ENCODE data around the gene COMMD1.
"Not testable (repeated sequence)": the region's sequence is repeated elsewhere in the genome, so short reads cannot be mapped to it uniquely, and the experiment has no call there.

The COMMD1 gene

GRCh38 chr2:61905372-61906185 lies at the start of gene COMMD1:
COMMD1 (plus strand) TSS chr2:61905674; CDS start chr2:61905679, 5 bp downstream.
- DNase-seq (ENCODE audit: low spot score), result peak; percentile 82

- no peak for DNase-seq (ENCODE audit: low spot score)
These were observed 48.2 kb upstream of the COMMD1 start for GRCh38 chr2:61857224-61857623.

DNA sequence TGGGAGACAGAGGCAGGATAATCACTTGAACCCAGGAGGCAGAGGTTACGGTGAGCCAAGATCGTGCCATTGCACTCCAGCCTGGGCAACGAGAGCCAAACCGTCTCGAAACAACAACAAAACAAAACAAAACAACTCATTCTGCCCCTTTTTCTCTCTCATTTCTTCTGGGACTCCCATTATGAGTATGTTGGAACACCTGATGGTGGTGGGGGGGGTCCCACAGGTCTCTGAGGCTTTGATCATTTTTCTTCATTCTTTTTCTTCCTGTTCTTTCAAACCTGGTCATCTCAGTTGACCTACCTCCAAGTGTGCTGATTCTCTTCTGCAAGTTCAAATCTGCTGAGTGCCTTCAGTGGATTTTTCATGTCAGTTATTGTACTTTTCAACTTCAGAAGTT lies 43.4 kb upstream of the COMMD1 start:
- no peak for DNase-seq (ENCODE audit: low spot score)

- not testable (repeated sequence) for DNase-seq (ENCODE audit: low spot score)
These were observed 38.9 kb upstream of the COMMD1 start for GRCh38 chr2:61866482-61867089.

GRCh38 chr2:61876400-61876799 lies 29.1 kb upstream of the COMMD1 start:
- DNase-seq (ENCODE audit: low spot score), result no peak

DNA sequence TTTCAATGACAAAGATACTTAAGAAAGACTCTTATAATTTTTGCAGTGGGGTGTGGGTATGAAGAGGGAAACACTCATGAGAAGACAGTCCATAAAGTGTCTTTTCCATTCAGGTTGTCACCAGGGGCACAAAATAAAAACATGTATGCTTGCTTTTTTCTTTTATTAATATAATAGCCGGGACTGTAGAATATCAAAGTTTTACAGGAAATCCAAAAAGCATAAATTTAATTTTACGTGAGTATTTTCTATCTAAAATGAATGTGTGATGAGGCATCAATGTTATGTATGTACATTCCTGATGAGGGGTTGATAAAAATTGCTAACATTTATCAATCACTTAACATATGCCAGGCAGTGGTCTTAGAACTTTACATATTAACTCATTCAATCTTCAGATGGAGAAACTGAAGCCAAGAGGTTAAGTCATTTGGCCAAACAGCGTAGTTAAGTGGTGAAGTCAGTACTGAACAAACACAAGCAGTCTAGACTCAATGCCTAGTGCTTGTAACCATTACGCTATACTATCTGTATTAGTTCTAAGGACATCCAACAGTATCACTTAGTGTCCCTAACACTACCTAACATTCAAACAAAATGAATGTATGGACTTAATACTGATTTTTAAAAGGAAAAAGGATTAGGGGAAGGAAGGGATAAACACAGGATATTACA lies 27.8 kb upstream of the COMMD1 start:
- no peak for DNase-seq (ENCODE audit: low spot score)

DNA sequence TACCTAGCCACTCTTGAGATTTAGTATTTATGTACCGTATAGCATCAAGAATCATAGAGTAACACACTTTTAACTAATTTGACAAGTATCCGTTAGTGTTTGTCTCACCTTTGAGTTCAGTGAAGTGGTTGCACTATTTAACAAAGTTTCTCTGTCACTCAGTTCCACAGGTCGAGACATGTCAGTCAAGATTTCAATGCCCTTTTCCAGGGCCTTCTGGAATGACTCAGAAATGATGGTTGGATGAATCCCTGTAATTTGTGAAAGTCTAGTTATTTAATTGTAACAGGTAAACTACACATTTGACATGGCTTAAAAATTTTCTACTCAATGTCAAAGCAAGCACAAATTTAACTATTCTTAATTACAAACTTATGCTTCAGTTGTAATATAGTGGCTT lies 26.7 kb upstream of the COMMD1 start:
- no peak for DNase-seq (ENCODE audit: low spot score)

DNA sequence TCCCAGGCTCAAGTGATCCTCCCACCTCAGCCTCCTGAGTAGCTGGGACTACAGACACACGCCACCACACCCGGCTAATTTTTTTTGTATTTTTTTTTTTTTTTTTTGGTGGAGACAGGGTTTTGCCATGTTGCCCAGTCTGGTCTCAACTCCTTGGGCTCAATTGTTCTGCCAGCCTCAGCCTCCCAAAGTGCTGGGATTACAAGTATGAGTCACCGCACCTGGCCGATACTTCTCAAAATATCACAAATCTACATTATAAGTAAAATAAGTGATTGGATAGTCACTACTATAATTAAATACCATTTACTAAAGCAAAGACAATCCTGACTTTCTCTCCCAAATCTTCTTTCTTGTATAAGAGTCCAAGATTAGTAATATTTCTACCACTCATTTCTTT lies 26.1 kb upstream of the COMMD1 start:
- not testable (repeated sequence) for DNase-seq (ENCODE audit: low spot score)

GRCh38 chr2:61882850-61883249 lies 22.6 kb upstream of the COMMD1 start:
- no peak for DNase-seq (ENCODE audit: low spot score)

DNA sequence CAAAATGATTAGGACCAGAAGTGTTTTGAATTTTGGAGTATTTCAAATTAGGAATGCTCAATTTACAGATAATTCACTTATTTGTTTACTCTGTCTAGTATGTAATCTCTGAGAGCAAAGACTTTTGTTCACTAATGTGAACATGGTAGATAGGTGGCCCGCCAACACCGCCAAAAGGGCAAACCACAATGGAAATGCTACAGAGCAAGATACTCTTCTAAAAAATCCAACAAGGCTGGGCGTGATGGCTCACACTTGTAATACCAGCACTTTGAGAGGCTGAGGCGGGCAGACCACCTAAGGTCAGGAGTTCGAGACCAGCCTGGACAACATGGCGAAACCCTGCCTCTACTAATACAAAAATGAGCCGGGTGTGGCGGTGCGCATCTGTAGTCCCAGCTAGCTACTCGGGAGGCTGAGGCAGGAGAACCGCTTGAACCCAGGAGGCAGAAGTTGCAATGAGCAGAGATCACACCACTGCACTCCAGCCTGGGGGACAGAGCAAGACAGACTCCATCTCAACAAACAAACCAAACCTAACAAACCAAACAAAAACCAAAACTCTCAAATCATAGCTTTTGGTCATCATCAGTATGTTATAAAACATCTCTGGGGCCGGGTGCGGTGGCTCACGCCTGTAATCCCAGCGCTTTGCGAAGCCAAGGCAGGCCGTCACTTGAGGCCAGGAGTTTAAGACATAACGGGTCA lies 19.4 kb upstream of the COMMD1 start:
- DNase-seq (ENCODE audit: low spot score), result no peak

DNA sequence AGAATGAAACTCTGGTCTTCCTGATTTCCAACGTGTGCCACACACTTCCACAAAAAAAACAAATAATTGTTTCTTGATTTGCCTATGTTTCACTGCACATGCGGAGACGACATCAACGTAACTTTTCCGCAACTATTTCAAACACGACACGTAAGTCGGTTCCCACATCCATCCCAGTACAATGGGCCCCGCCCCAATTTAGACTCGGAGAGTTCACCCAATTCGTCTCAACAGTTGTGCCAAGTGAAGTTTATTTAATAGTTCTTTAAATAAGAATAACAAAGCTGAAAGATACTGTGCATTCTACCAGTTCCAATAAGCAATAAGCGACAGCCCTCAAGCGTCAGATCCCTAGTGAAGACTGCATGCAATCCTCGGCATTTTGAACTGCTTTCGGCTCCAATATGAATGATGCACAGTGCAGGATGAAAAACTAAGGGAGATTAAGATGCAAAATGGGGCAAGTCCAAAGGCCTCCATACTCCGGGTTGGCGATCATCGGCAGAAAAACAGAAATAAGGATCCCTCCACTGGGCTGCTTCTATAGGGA lies 17.7 kb upstream of the COMMD1 start:
- peak; percentile 66 for DNase-seq (ENCODE audit: low spot score)

GRCh38 chr2:61888267-61889055 lies 17.0 kb upstream of the COMMD1 start, which contains the start of gene CCT4:
CCT4 (minus strand) TSS chr2:61888656; CDS start chr2:61888507, 149 bp downstream.
- DNase-seq (ENCODE audit: low spot score), result peak; percentile 84

- DNase-seq (ENCODE audit: low spot score), result peak; percentile 32
These were observed 6.7 kb upstream of the COMMD1 start for GRCh38 chr2:61898810-61899209.

GRCh38 chr2:61900281-61900680 lies 5.2 kb upstream of the COMMD1 start:
- no peak for DNase-seq (ENCODE audit: low spot score)

DNA sequence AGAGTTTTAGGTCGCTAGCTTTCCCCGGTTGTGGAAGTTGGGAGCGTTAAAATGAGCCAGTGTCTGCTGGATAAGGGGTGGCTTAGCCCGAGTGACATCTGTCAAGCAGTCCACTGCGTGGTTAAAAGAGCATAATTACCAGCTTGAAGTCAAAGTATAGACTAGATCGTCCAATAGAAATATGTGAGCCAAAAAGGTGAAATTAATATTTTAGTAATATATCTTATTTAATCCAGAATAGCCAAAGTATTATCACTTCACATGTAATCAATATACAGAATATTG lies 654 bp downstream of the COMMD1 start:
- no peak for DNase-seq (ENCODE audit: low spot score)

DNA sequence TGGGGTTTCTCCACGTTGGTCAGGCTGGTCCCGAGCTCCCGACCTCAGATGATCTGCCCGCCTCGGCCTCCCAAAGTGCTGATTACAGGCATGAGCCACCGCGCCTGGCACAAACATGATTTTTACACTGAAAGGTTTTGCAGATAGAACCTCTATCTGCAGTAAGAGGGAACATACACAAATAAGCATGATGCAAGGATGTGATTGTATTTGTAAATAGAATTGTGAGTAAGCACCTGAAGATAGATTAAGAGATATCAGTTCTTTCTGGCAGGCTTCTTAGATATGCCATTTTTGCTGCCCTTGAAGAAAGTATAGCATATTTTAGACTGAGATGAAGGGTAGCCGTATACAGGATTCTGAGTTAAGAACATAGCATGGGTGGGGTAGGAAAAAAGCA lies 3.6 kb downstream of the COMMD1 start:
- DNase-seq (ENCODE audit: low spot score), result no peak

- DNase-seq (ENCODE audit: low spot score), result no peak
These were observed 5.1 kb downstream of the COMMD1 start for GRCh38 chr2:61910603-61911002.

- DNase-seq (ENCODE audit: low spot score), result no peak
These were observed 6.0 kb downstream of the COMMD1 start for GRCh38 chr2:61911510-61911909.

DNA sequence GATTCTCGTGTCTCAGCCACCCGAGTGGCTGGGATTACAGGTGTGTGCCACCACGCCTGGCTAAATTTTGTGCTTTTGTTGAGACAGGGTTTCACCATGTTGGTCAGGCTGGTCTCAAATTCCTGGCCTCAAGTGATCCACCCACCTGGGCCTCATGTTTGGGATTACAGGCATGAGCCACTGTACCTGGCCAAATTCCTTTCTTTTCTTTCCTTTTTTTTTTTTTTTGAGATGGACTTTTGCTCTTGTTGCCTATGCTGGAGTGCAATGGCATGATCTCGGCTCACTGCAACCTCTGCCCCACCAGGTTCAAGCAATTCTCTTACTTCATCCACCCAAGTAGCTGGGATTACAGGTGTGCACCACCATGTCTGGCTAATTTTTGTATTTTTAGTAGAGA lies 9.3 kb downstream of the COMMD1 start:
- not testable (repeated sequence) for DNase-seq (ENCODE audit: low spot score)

- no peak for DNase-seq (ENCODE audit: low spot score)
These were observed 15.1 kb downstream of the COMMD1 start for GRCh38 chr2:61920548-61920947.

GRCh38 chr2:61922714-61923113 lies 17.2 kb downstream of the COMMD1 start:
- no peak for DNase-seq (ENCODE audit: low spot score)

Data from pons (tissue), 1 donor.